H1 (cell line): Measurements from ENCODE around the gene NBEA. TPM values are rescaled to one million over a fixed set of nuclear protein-coding genes. Genes with fewer than 3 reads are reported as not detected.

Source experiments
- BCL11A ChIP-seq, 2 experiments: IDR thresholded peaks; one replicate each; pipeline ENCODE4 v1.6.1; 2011; ENCODE audit warnings: low read depth in 2 of 2, low read length in 2 of 2, mild to moderate bottlenecking in 2 of 2
- CHD2 ChIP-seq: IDR thresholded peaks from 2 replicates; pipeline ENCODE4 v1.6.1; 2012; ENCODE audit warnings: low read length, improper control_type of control experiment
- HDAC2 ChIP-seq, 2 experiments: fragments of 300-600 bp in 1 of 2; sonication (generic) in 1 of 2; IDR thresholded peaks; 2 replicates each; pipeline ENCODE4 v1.6.1; 2011 to 2012; ENCODE audit warnings: low read depth in 2 of 2, low read length in 2 of 2, mild to moderate bottlenecking in 2 of 2, moderate library complexity in 2 of 2, borderline replicate concordance in 1 of 2, inconsistent platforms in 1 of 2
- KDM4A ChIP-seq: IDR thresholded peaks from one replicate; pipeline ENCODE4 v1.7.1; 2012; ENCODE audit warnings: low read depth, mild to moderate bottlenecking, moderate library complexity, low read length, inconsistent platforms; ENCODE audit not compliant: severe bottlenecking
- RAD21 ChIP-seq, 2 experiments: IDR thresholded peaks in 1 of 2; conservative IDR thresholded peaks in 1 of 2; 2 replicates each; pipeline ENCODE4 v1.6.1; 2011; ENCODE audit warnings: low read depth in 2 of 2, low read length in 2 of 2, improper control_type of control experiment in 1 of 2, inconsistent platforms in 1 of 2, mild to moderate bottlenecking in 1 of 2, moderate library complexity in 1 of 2
- polyA plus RNA-seq, 7 experiments: library from polyadenylated mRNA; depleted of rRNA in 3 of 7; stranded (reverse) in 5 of 7; unstranded in 2 of 7; fragments of >200 nt in 5 of 7; fragments of 200-250 nt in 2 of 7; gene quantifications; 1 replicate in 5 of 7; 2 replicates in 1 of 7; 4 replicates in 1 of 7; pipeline versions ENCODE4 v1.2.1 to v1.2.3, GENCODE V29; 2011 to 2013; ENCODE audit warnings: missing spikeins in 2 of 7, mixed read lengths in 2 of 7
- total RNA-seq: library from RNA; stranded (reverse); fragmentation: NEBNext Ultra II Directional; extraction: Animal tissue kit (Norgen Biotek cat#: 25700); gene quantifications from 2 replicates; pipeline ENCODE4 v1.2.1, GENCODE V29; 2021

Gene NBEA
- total and polyA plus RNA-seq, 2 of the 8 experiments (the other 6 are each of a cell fraction or from before 2014, with no cell fraction given): 14.2 to 21.5 TPM

DNA sequence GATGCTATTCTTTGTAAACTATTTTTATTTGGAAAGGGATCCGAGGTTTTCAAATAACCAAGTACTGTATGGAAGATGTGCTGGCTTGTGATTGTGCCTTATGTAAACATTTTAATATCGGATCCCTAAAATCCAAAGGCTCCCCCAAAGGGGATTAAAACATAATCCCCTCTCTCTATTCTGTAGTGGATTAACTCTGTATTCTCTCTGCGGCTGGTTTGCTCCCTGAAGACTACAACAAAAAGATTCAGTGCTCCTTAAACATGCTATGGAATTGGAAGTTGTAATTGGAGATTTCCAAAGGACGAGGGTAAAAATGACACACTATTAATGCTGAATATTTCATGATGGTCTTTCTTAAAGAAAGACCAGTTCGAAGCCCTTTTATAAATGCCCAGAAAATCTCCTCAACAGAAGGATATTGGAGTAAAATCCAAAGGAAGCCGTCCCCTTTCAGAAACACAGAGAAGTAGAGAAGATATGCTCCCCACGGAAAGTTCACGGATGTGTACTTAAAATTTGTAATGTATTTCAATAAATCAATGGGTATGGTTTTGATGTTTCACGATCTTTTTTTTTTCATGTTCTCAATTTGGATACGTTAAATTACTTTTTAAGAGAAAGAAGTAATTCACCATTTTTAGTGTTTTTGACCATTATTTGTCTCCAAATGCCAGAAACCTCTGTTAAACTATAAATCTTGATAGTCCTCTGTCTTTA lies 527.9 kb downstream of the NBEA start (continued):
- TF ChIP-seq BCL11A (IDR thresholded peaks at IDR 0.05; ENCODE audit: low read depth in 2 of 2, low read length in 2 of 2) (no peak), RAD21 (IDR thresholded peaks at IDR 0.05 in 1 of 2, conservative IDR thresholded peaks at IDR 0.05 in 1 of 2; ENCODE audit: low read depth in 2 of 2, low read length in 2 of 2) (no peak), CHD2 (no peak), KDM4A (no peak), HDAC2 (IDR thresholded peaks at IDR 0.05; ENCODE audit: borderline replicate concordance in 1 of 2, low read depth in 2 of 2, low read length in 2 of 2) (no peak)
